ENCODE measurements around the gene CARS1.
A peak's percentile ranks its signal among the peaks of the same experiment; 100 is the strongest.

DNA sequence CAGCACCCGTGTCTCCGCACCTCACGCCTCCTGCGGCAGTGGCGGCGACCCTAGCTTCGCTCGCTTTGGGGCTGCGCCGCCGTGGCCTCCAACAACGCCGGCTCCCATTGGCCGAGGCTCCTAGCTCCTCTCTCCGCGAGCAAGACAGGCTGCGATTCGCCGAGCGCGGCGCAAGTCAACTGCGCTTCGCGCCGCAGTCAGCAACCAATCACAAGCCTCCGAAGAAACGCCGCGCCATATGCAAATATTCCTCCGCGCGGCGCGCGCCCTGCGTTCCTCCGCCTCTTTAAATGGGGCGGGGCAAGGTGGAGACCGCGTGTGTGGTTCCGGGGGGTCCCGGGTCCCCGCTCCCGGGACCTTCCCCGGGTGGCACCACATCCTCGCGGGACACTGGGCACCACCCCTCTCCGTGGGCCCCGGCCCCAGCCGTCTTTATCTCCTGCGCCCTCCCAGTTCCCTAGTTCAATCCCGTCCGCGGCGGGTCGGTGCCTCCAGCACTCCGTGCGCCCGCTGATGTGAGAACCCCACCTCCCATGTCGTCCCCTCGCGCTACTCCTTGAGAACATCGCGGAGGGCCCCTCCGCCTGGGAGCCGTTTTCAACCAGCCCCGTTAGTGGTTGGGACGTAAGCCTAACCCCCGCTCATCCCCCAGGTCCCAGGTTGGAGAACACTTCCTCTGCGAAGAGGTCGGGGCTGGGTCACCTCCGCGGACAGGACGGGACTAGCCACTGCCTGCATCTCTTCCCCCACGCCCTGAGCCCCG, 64.8 kb downstream of the CARS1 start, which contains the start of gene NAP1L4:
- TF ChIP-seq, protein P1, sequence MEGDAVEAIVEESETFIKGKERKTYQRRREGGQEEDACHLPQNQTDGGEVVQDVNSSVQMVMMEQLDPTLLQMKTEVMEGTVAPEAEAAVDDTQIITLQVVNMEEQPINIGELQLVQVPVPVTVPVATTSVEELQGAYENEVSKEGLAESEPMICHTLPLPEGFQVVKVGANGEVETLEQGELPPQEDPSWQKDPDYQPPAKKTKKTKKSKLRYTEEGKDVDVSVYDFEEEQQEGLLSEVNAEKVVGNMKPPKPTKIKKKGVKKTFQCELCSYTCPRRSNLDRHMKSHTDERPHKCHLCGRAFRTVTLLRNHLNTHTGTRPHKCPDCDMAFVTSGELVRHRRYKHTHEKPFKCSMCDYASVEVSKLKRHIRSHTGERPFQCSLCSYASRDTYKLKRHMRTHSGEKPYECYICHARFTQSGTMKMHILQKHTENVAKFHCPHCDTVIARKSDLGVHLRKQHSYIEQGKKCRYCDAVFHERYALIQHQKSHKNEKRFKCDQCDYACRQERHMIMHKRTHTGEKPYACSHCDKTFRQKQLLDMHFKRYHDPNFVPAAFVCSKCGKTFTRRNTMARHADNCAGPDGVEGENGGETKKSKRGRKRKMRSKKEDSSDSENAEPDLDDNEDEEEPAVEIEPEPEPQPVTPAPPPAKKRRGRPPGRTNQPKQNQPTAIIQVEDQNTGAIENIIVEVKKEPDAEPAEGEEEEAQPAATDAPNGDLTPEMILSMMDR (IDR thresholded peaks at IDR 0.05; ENCODE audit: insufficient read depth, low read length), result no peak
- TF ChIP-seq SPI1 (IDR thresholded peaks at IDR 0.05; ENCODE audit: borderline replicate concordance, low read depth) (peak; percentile 74; the same call in 1 of the 2 replicates), POLR2AphosphoS5 (IDR thresholded peaks at IDR 0.05; ENCODE audit: low read depth) (peak; percentile 58; the same call in 1 of the 2 replicates)

Data from HL-60 (cell line).